Measurements from ENCODE around the gene MACROD2.

- TF ChIP-seq BHLHE40 (IDR thresholded peaks at IDR 0.05; ENCODE audit: low read depth, low read length) (no peak), POLR2A (IDR thresholded peaks at IDR 0.05; ENCODE audit: low read length) (no peak), RAD21 (conservative IDR thresholded peaks at IDR 0.05 in 1 of 2, IDR thresholded peaks at IDR 0.05 in 1 of 2) (no peak), REST (IDR thresholded peaks at IDR 0.05) (no peak)
- TF ChIP-seq, protein P1, sequence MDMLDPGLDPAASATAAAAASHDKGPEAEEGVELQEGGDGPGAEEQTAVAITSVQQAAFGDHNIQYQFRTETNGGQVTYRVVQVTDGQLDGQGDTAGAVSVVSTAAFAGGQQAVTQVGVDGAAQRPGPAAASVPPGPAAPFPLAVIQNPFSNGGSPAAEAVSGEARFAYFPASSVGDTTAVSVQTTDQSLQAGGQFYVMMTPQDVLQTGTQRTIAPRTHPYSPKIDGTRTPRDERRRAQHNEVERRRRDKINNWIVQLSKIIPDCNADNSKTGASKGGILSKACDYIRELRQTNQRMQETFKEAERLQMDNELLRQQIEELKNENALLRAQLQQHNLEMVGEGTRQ (IDR thresholded peaks at IDR 0.05): no peak
Observed at GRCh38 chr20:15774926-15775325, 1779.6 kb downstream of the MACROD2 start.

All from A549 (cell line).